SKM-1 (cell line): Measurements from ENCODE around the gene GCNA.
A peak's percentile ranks its signal among the peaks of the same experiment; 100 is the strongest.
"Not testable (repeated sequence)": the region's sequence is repeated elsewhere in the genome, so short reads cannot be mapped to it uniquely, and the experiment has no call there.

Experiments used
- DNase-seq: peaks from one replicate; lab custom pipeline; 2025; ENCODE audit not compliant: unreplicated experiment; lab: John Stamatoyannopoulos, UW

The GCNA gene

GRCh38 chrX:71636438-71637252 lies 58.4 kb downstream of the GCNA start:
- no peak for DNase-seq

GRCh38 chrX:71637253-71637618 lies 59.0 kb downstream of the GCNA start:
- DNase-seq, result no peak

- DNase-seq, result no peak
These were observed 59.6 kb downstream of the GCNA start for GRCh38 chrX:71637848-71638247.

- no peak for DNase-seq
These were observed 60.2 kb downstream of the GCNA start for GRCh38 chrX:71638409-71638808.

- no peak for DNase-seq
These were observed 61.8 kb downstream of the GCNA start for GRCh38 chrX:71640002-71640401.

GRCh38 chrX:71644406-71644805 lies 66.2 kb downstream of the GCNA start:
- DNase-seq, result not testable (repeated sequence)

GRCh38 chrX:71650333-71650969 lies 72.2 kb downstream of the GCNA start:
- no peak for DNase-seq

- DNase-seq, result peak; percentile 1
These were observed 74.2 kb downstream of the GCNA start for GRCh38 chrX:71652405-71652804.

GRCh38 chrX:71653344-71653743 lies 75.1 kb downstream of the GCNA start:
- DNase-seq, result no peak

- no peak for DNase-seq
These were observed 79.0 kb downstream of the GCNA start for GRCh38 chrX:71657267-71657666.

- no peak for DNase-seq
These were observed 81.1 kb downstream of the GCNA start for GRCh38 chrX:71659342-71659741.

GRCh38 chrX:71659959-71660358 lies 81.7 kb downstream of the GCNA start:
- no peak for DNase-seq

- DNase-seq, result no peak
These were observed 82.6 kb downstream of the GCNA start for GRCh38 chrX:71660562-71661416.

GRCh38 chrX:71661919-71662318 lies 83.7 kb downstream of the GCNA start:
- DNase-seq, result no peak

GRCh38 chrX:71662654-71663053 lies 84.4 kb downstream of the GCNA start:
- not testable (repeated sequence) for DNase-seq
